ENCODE data around the gene SDR42E2.
"Not testable (repeated sequence)": the region's sequence is repeated elsewhere in the genome, so short reads cannot be mapped to it uniquely, and the experiment has no call there.

SDR42E2 gene

DNA sequence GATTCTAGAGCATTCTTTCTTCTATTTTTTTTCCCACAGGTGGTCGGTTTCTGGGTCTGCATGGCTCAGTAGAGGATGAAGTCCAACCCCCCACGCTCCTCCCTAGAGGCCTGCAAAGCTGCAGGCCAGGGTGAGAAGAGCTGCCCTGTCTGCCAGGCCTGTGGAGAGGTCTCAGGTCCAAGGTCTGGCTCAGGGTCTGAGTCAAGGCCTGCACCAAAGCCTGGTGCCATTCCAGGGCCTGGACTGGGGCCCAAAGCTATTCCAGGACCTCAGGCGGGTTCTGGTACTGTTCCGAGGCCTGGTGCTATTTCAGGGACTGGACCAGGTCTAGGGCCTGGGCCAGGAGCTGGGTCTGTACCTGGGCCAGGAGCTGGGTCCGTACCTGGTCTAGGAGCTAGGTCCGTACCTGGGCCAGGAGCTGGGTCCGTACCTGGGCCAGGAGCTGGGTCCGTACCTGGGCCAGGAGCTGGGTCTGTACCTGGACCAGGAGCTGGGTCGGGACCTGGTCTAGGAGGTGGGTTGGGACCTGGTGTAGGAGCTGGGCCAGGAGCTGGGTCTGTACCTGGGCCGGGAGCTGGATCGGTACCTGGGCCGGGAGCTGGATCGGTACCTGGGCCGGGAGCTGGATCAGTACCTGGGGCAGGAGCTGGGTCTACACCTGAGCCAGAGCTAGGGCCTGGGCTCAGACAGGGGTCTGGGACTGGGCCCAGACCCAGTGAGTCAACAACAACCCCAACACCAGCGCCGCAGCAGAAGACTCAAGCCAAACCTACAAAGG, 3.4 kb downstream of the SDR42E2 start:
- Histone ChIP-seq H3K9ac (ENCODE audit: low read length) (no peak overlapping the region), H3K4me3 (ENCODE audit: low read length) (no peak overlapping the region), H3K27me3 (ENCODE audit: control insufficient read depth, insufficient read depth, low read length) (peaks cover 12% of the 10 kb centered on the region), H3K9me3 (ENCODE audit: control insufficient read depth, low read length) (no peaks in the 10 kb centered on the region), H3K36me3 (ENCODE audit: control insufficient read depth, insufficient read depth, low read length) (no peaks in the 10 kb centered on the region), H3K4me1 (ENCODE audit: control insufficient read depth, insufficient read depth, low read length) (peaks cover 5% of the 10 kb centered on the region)

DNA sequence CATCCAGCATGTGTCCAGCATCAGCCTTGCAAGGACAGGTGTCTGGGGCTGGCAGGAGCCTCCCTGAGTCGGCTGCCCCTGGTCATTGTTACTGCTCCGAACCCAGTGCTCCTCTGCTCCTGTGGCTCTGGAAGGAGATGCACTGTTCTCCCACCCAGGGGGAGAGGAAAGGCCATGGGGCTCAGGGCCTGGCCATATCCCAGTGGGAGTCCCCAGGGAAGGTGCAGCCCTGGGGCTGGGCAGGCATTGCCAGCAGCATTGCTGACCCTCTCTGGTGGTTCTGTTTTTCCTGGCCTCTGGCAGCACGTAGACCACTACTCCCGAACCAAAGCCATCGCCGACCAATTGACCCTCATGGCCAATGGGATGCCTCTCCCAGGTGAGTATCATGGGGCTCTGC, 9.6 kb downstream of the SDR42E2 start:
- no peaks in the 10 kb centered on the region for H3K36me3 ChIP-seq (ENCODE audit: control insufficient read depth, insufficient read depth, low read length)

DNA sequence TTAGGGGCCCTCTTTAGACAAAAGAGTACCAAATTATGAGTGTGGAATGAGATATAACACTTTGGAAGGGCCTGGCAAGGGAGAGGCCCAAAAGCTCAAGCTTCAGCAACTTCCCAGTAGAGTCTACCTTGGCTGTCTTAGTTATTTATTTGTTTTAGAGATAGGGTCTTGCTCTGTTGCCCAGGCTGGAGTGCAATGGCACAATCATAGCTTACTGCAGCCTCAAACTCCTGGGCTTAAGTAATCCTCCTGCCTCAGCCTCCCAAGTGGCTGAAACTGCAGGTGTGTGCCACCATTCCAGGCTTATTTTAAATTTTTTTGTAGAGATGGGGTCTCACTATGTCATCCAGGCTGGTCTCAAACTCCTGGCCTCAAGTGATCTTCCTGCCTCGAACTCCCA, 10.3 kb downstream of the SDR42E2 start:
- H3K9me3 ChIP-seq (ENCODE audit: control insufficient read depth, low read length); H3K4me1 ChIP-seq (ENCODE audit: control insufficient read depth, insufficient read depth, low read length); H3K27me3 ChIP-seq (ENCODE audit: control insufficient read depth, insufficient read depth, low read length); H3K9ac ChIP-seq (ENCODE audit: low read length); H3K36me3 ChIP-seq (ENCODE audit: control insufficient read depth, insufficient read depth, low read length); H3K4me3 ChIP-seq (ENCODE audit: low read length): not testable (repeated sequence)

More for the DNA sequence above, 9.6 kb downstream of the SDR42E2 start:
- Histone ChIP-seq H3K4me3 (ENCODE audit: low read length) (no peak overlapping the region), H3K9ac (ENCODE audit: low read length) (no peak overlapping the region), H3K9me3 (ENCODE audit: control insufficient read depth, low read length) (no peaks in the 10 kb centered on the region), H3K4me1 (ENCODE audit: control insufficient read depth, insufficient read depth, low read length) (no peaks in the 10 kb centered on the region), H3K27me3 (ENCODE audit: control insufficient read depth, insufficient read depth, low read length) (no peaks in the 10 kb centered on the region)

DNA sequence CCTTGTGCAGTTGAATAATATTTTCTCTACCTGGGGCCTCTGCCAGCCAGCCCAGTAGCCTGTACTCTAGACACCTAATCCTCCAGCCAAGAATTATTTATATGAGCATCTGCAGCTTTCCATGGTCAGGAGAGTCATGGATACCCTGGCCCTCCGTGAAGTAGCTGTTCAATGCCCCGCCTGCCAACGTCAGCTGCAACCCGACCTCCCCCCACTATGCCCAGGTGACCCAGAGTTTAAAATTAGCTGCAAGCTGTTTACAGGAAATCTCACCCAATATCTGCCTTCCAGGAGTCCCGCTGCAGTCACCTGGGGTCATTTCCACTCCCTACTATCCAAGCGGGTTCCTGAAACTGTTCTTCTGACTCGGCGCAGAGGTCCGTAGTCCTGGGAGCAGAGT, 12.3 kb downstream of the SDR42E2 start:
- Histone ChIP-seq H3K27me3 (ENCODE audit: control insufficient read depth, insufficient read depth, low read length) (no peaks in the 10 kb centered on the region), H3K9me3 (ENCODE audit: control insufficient read depth, low read length) (no peaks in the 10 kb centered on the region), H3K4me1 (ENCODE audit: control insufficient read depth, insufficient read depth, low read length) (no peaks in the 10 kb centered on the region), H3K4me3 (ENCODE audit: low read length) (no peak overlapping the region), H3K36me3 (ENCODE audit: control insufficient read depth, insufficient read depth, low read length) (no peaks in the 10 kb centered on the region), H3K9ac (ENCODE audit: low read length) (no peak overlapping the region)

DNA sequence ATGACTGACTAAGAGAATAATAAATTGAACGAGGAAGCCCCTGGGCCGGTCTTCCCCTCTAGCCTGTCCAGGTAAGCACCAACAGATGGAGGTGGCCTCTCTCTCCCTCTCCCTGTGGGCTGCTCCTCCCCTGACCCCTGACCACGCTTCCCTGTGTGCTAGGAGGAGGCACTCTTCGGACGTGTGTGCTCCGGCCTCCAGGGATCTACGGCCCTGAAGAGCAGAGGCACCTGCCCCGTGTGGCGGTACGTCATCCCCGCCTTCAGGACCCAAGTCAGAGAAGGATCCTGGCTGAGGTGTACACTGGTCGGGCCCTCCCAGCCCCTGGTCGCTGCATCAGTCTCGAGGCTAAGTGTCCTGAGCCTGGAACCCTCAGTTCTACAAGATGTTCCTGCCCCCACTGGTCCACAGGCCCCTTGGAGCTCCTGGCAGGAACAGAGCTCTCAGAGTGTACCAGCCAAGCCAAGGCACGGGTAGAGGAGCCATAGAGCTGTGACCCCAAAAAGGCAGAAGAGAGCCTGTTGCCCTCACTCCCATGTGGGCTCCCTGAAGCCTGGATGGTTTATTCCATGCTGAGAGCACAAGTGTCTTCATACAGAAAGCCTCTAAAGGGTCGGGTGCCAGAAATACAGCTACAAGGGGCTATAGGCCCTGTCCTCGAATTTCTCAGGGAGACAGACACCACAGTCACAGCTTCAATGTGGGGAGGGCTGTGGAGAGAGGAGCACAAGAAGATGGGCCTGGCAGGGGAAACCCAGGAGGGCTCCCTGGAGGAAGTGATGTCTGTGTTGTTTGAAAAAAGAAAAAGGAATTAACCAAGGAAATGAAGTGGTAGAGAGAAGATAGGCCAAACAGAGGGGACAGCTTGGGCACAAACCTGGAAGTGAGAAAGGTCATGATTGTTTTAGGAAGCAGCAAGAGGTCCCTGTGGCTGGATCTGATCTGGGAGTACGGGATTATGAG, 15.9 kb downstream of the SDR42E2 start:
- no peaks in the 10 kb centered on the region for H3K4me1 ChIP-seq (ENCODE audit: control insufficient read depth, insufficient read depth, low read length)
- no peak overlapping the region for H3K9ac ChIP-seq (ENCODE audit: low read length)
- no peaks in the 10 kb centered on the region for H3K27me3 ChIP-seq (ENCODE audit: control insufficient read depth, insufficient read depth, low read length)
- no peaks in the 10 kb centered on the region for H3K36me3 ChIP-seq (ENCODE audit: control insufficient read depth, insufficient read depth, low read length)
- no peak overlapping the region for H3K4me3 ChIP-seq (ENCODE audit: low read length)
- H3K9me3 ChIP-seq (ENCODE audit: control insufficient read depth, low read length), result no peaks in the 10 kb centered on the region

DNA sequence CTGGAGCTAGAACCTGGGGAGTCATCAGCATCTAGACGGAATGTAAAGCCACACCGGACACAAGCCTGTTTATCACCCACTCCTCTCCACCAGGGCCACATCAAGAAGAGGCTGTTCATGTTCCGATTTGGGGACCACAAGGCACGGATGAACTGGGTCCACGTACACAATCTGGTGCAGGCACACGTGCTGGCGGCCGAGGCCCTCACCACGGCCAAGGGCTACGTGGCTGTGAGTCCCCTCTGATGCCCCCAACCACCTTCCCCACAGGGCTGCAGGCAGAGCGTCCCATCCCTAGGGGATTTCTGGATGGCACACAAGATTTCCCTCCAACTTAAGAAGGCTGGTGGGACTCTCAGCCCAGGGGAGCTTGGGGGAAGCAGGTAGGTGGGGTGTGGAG, 19.1 kb downstream of the SDR42E2 start:
- Histone ChIP-seq H3K4me3 (ENCODE audit: low read length) (no peak overlapping the region), H3K27me3 (ENCODE audit: control insufficient read depth, insufficient read depth, low read length) (no peaks in the 10 kb centered on the region), H3K9ac (ENCODE audit: low read length) (no peak overlapping the region), H3K36me3 (ENCODE audit: control insufficient read depth, insufficient read depth, low read length) (no peaks in the 10 kb centered on the region), H3K4me1 (ENCODE audit: control insufficient read depth, insufficient read depth, low read length) (no peaks in the 10 kb centered on the region), H3K9me3 (ENCODE audit: control insufficient read depth, low read length) (no peaks in the 10 kb centered on the region)

DNA sequence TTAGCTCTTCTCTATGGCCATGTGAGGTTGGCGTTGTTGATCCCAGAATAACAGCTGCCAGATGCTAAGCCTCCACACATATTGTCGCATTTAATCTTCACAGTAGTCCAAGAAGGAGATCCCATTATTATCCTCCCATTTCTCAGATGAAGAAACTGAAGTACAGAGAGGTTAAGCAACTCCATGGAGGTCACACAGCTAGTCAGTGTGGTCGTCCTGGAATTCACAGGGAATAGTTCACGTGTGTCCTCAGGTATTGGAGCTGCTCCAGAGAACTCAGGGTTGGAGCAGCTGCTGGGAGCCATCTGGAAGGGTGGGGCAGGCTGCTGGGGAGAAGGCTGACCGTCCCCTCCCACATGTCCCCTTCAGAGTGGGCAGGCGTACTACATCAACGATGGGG, 19.5 kb downstream of the SDR42E2 start:
- no peaks in the 10 kb centered on the region for H3K36me3 ChIP-seq (ENCODE audit: control insufficient read depth, insufficient read depth, low read length)
- no peaks in the 10 kb centered on the region for H3K4me1 ChIP-seq (ENCODE audit: control insufficient read depth, insufficient read depth, low read length)

DNA sequence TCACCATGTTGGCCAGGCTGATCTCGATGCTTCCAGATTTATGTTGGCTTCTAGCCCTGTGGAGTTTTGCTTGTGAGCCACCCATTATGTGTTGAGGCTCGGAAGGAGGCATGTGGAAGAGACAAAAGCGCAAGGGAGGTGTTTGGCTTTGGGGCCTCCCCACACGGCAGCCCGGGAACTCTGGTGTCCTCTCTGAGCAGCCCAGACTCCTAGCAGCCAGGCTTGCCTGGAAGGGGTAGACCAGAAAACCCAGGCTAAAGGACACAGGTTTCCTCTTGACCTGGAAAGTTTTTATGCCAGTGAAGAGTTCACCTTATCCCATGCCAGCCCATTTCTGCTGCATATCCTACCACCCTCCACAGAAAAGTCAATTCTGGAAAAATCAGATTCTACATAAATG, 21.0 kb downstream of the SDR42E2 start:
- H3K4me1 ChIP-seq (ENCODE audit: control insufficient read depth, insufficient read depth, low read length), result peaks cover 3% of the 10 kb centered on the region
- H3K9me3 ChIP-seq (ENCODE audit: control insufficient read depth, low read length), result no peaks in the 10 kb centered on the region

More for the DNA sequence above, 19.5 kb downstream of the SDR42E2 start:
- Histone ChIP-seq H3K9me3 (ENCODE audit: control insufficient read depth, low read length) (no peaks in the 10 kb centered on the region), H3K4me3 (ENCODE audit: low read length) (no peak overlapping the region), H3K27me3 (ENCODE audit: control insufficient read depth, insufficient read depth, low read length) (no peaks in the 10 kb centered on the region), H3K9ac (ENCODE audit: low read length) (no peak overlapping the region)

DNA sequence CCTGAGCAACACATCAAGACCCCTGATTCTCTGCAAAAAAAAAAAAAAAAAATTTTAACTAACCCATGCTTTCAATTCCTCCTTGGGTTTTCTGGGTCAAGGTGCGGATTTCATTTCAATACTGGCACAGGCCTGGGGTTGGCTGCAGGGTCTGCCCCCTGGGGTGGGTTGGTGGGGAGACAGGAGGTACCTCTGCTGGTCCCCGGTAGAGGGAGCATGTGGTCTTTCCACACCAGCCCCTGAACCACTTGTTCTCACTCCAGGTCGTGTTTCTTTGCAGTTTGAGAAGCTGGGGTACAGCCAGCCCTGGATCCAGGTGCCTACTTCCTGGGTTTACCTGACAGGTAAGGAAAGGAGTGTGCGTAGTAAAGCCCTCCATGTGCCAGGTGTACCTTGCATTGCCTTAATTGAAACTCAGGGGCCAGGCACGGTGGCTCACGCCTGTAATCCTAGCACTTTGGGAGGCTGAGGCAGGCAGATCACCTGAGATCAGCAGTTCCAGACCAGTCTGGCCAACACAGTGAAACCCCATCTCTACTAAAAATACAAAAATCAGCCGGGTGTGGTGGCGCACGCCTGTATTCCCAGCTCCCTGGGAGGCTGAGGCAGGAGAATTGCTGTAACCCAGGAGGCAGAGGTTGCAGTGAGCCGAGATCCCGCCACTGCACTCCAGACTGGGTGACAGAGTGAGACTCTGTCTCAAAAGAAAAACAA, 21.8 kb downstream of the SDR42E2 start:
- no peaks in the 10 kb centered on the region for H3K9me3 ChIP-seq (ENCODE audit: control insufficient read depth, low read length)
- peaks cover 10% of the 10 kb centered on the region for H3K4me1 ChIP-seq (ENCODE audit: control insufficient read depth, insufficient read depth, low read length)
- H3K27me3 ChIP-seq (ENCODE audit: control insufficient read depth, insufficient read depth, low read length), result no peaks in the 10 kb centered on the region
- no peaks in the 10 kb centered on the region for H3K36me3 ChIP-seq (ENCODE audit: control insufficient read depth, insufficient read depth, low read length)
- no peak overlapping the region for H3K4me3 ChIP-seq (ENCODE audit: low read length)
- no peak overlapping the region for H3K9ac ChIP-seq (ENCODE audit: low read length)

More for the DNA sequence above, 21.0 kb downstream of the SDR42E2 start:
- Histone ChIP-seq H3K4me3 (ENCODE audit: low read length) (no peak overlapping the region), H3K36me3 (ENCODE audit: control insufficient read depth, insufficient read depth, low read length) (no peaks in the 10 kb centered on the region), H3K9ac (ENCODE audit: low read length) (no peak overlapping the region), H3K27me3 (ENCODE audit: control insufficient read depth, insufficient read depth, low read length) (no peaks in the 10 kb centered on the region)

DNA sequence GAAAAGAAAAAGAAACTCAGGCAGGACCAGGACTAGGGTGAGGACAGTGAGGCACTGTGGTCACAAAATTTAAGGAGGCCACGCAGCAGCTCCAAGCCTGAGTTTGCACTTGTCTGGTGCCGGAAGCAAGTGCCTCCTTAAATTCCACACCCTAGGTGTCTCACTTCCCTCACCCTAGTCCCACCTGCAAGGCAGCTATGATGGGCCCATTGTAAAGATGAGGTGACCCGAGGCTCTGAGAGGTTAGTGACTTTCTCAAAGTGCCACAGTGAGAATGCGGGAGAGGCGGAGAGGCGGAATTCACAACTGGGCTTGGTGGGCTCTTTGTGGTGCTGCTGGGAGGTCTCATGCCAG, 22.3 kb downstream of the SDR42E2 start:
- no peaks in the 10 kb centered on the region for H3K27me3 ChIP-seq (ENCODE audit: control insufficient read depth, insufficient read depth, low read length)
- peaks cover 15% of the 10 kb centered on the region for H3K4me1 ChIP-seq (ENCODE audit: control insufficient read depth, insufficient read depth, low read length)
- H3K36me3 ChIP-seq (ENCODE audit: control insufficient read depth, insufficient read depth, low read length), result no peaks in the 10 kb centered on the region
- no peak overlapping the region for H3K4me3 ChIP-seq (ENCODE audit: low read length)
- no peak overlapping the region for H3K9ac ChIP-seq (ENCODE audit: low read length)
- H3K9me3 ChIP-seq (ENCODE audit: control insufficient read depth, low read length), result no peaks in the 10 kb centered on the region

DNA sequence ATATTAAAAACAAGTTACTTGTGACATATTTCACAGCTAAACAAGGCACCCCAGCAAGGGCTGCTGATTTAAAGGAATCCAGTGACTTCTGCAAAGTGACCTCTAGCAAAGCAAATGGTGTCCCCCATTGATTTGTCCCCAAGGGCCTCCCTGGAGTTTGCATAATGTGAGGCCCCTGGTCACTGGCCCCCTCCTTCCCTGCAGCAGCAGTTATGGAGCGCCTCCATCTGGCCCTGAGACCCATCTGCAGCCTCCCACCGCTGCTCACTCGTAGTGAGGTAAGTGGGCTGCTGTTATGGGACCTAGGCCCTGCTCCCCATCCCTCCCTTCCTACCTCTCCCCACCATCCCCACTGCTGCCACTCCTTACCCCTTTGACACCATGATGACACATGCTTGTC, 24.2 kb downstream of the SDR42E2 start:
- Histone ChIP-seq H3K4me3 (ENCODE audit: low read length) (no peak overlapping the region), H3K9ac (ENCODE audit: low read length) (no peak overlapping the region), H3K9me3 (ENCODE audit: control insufficient read depth, low read length) (no peaks in the 10 kb centered on the region), H3K4me1 (ENCODE audit: control insufficient read depth, insufficient read depth, low read length) (peaks cover 19% of the 10 kb centered on the region), H3K36me3 (ENCODE audit: control insufficient read depth, insufficient read depth, low read length) (no peaks in the 10 kb centered on the region), H3K27me3 (ENCODE audit: control insufficient read depth, insufficient read depth, low read length) (no peaks in the 10 kb centered on the region)

DNA sequence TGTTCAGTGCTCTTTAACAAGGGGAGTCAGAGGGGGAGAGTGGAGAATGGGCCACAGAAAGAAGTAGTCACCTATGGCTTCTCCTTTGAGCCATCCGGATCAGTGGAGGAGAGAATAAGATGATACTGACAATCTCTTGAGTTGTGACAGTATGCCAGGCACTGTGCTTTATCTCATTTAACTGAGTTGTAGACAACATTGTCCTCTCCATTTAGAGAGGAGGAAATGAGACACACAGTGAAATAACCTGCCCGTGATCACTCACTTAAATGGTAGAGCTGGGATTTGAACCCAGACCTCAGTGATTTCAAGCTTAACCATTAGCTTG, 25.9 kb downstream of the SDR42E2 start:
- H3K9me3 ChIP-seq (ENCODE audit: control insufficient read depth, low read length), result no peaks in the 10 kb centered on the region
- H3K27me3 ChIP-seq (ENCODE audit: control insufficient read depth, insufficient read depth, low read length), result no peaks in the 10 kb centered on the region
- peaks cover 36% of the 10 kb centered on the region for H3K4me1 ChIP-seq (ENCODE audit: control insufficient read depth, insufficient read depth, low read length)
- H3K4me3 ChIP-seq (ENCODE audit: low read length), result no peak overlapping the region
- no peaks in the 10 kb centered on the region for H3K36me3 ChIP-seq (ENCODE audit: control insufficient read depth, insufficient read depth, low read length)
- H3K9ac ChIP-seq (ENCODE audit: low read length), result no peak overlapping the region
